Measurements from ENCODE around the gene FBH1. TPM values are rescaled to one million over a fixed set of nuclear protein-coding genes. Genes with fewer than 3 reads are reported as not detected.

The FBH1 gene
- total and polyA plus RNA-seq, 4 donors = 19.9 to 58.4 (median 48.1) TPM

- no peak for DNase-seq (ENCODE audit: low spot score)
- no peak overlapping the region for H3K27ac ChIP-seq (ENCODE audit: low read depth in 1 of 2, low read length in 2 of 2)
- H3K4me3 ChIP-seq (ENCODE audit: low read depth in 1 of 3, low read length in 3 of 3) = no peak overlapping the region
- no peaks in the 10 kb centered on the region for H3K4me1 ChIP-seq (ENCODE audit: control insufficient read depth in 4 of 4, insufficient read depth in 4 of 4, low read length in 3 of 4)
- TF ChIP-seq GABPA (IDR thresholded peaks at IDR 0.05 in 1 of 2, conservative IDR thresholded peaks at IDR 0.05 in 1 of 2) (no peak), HNF4G (IDR thresholded peaks at IDR 0.05) (no peak), TAF1 (conservative IDR thresholded peaks at IDR 0.05) (no peak), HNF4A (conservative IDR thresholded peaks at IDR 0.05) (no peak), JUND (IDR thresholded peaks at IDR 0.05) (no peak), RXRA (IDR thresholded peaks at IDR 0.05) (no peak), ATF3 (IDR thresholded peaks at IDR 0.05) (no peak)
- WGBS = 95% methylated on average over 3 of the region's 3 CpGs
- H3K9ac ChIP-seq (ENCODE audit: low read depth in 1 of 2, low read length in 2 of 2) = no peak overlapping the region
- no peaks in the 10 kb centered on the region for H3K27me3 ChIP-seq (ENCODE audit: control insufficient read depth in 4 of 4, insufficient read depth in 4 of 4, low read length in 3 of 4)
- no peaks in the 10 kb centered on the region for H3K9me3 ChIP-seq (ENCODE audit: control insufficient read depth in 4 of 4, low read length in 3 of 4)
- no peaks in the 10 kb centered on the region for H3K36me3 ChIP-seq (ENCODE audit: control insufficient read depth in 4 of 4, insufficient read depth in 3 of 4, low read depth in 1 of 4, low read length in 3 of 4)
These were observed 20.9 kb upstream of the FBH1 start for GRCh38 chr10:5869156-5869555.

- H3K27ac ChIP-seq (ENCODE audit: low read depth in 1 of 2, low read length in 2 of 2) = no peak overlapping the region
- H3K27me3 ChIP-seq (ENCODE audit: control insufficient read depth in 4 of 4, insufficient read depth in 4 of 4, low read length in 3 of 4) = no peaks in the 10 kb centered on the region
- no peak overlapping the region for H3K4me3 ChIP-seq (ENCODE audit: low read depth in 1 of 3, low read length in 3 of 3)
- 72% methylated on average over 5 of the region's 5 CpGs for WGBS
- TF ChIP-seq HNF4A (conservative IDR thresholded peaks at IDR 0.05) (no peak), RXRA (IDR thresholded peaks at IDR 0.05) (no peak), EGR1 (IDR thresholded peaks at IDR 0.05; ENCODE audit: low read depth in 2 of 2) (no peak), ATF3 (IDR thresholded peaks at IDR 0.05) (no peak), MAX (IDR thresholded peaks at IDR 0.05) (no peak), FOXA1 (IDR thresholded peaks at IDR 0.05) (no peak), SP1 (IDR thresholded peaks at IDR 0.05) (no peak), REST (IDR thresholded peaks at IDR 0.05) (no peak), RAD21 (IDR thresholded peaks at IDR 0.05) (no peak), ZBTB33 (IDR thresholded peaks at IDR 0.05) (no peak), YY1 (IDR thresholded peaks at IDR 0.05) (no peak), TAF1 (conservative IDR thresholded peaks at IDR 0.05) (no peak)
- no peak for DNase-seq (ENCODE audit: low spot score)
- H3K4me1 ChIP-seq (ENCODE audit: control insufficient read depth in 4 of 4, insufficient read depth in 4 of 4, low read length in 3 of 4) = no peaks in the 10 kb centered on the region
- no peak overlapping the region for H3K9ac ChIP-seq (ENCODE audit: low read depth in 1 of 2, low read length in 2 of 2)
- H3K9me3 ChIP-seq (ENCODE audit: control insufficient read depth in 4 of 4, low read length in 3 of 4) = no peaks in the 10 kb centered on the region
- peaks cover 0 to 8% (median 3%) of the 10 kb centered on the region in 4 donors for H3K36me3 ChIP-seq (ENCODE audit: control insufficient read depth in 4 of 4, insufficient read depth in 3 of 4, low read depth in 1 of 4, low read length in 3 of 4)
These were observed 18.4 kb upstream of the FBH1 start for GRCh38 chr10:5871596-5871995.
